SK-N-SH (cell line): ENCODE data around the gene PITX1. TPM values are rescaled to one million over a fixed set of nuclear protein-coding genes. Genes with fewer than 3 reads are reported as not detected.

Experiments
- CTCF ChIA-PET: fragments of 300-600, 350-600 bp; formaldehyde crosslinking; extraction: SDS; loops from one replicate; lab custom pipeline; 2021; lab: Yijun Ruan, JAX
- POLR2A ChIA-PET: fragments of 350-600 bp; sonication (Branson Sonifier 250); formaldehyde crosslinking; extraction: SDS; loops from one replicate; lab custom pipeline; 2020; ENCODE audit warnings: antibody characterized with exemption, inconsistent platforms; lab: Yijun Ruan, JAX
- DNase-seq: peaks from one replicate; pipeline ENCODE4 v3.0.0; 2012
- H2AFZ ChIP-seq: fragments of 200-600 bp; sonication (generic); 2 replicates; pipeline ENCODE4 v1.8.1; 2016; ENCODE audit warnings: antibody characterized with exemption, mild to moderate bottlenecking, low read depth
- H3F3A ChIP-seq: fragments of 200-600 bp; sonication (generic); replicated peaks from 2 replicates; pipeline ENCODE3; 2016; ENCODE audit warnings: antibody characterized with exemption, mild to moderate bottlenecking; ENCODE audit not compliant: insufficient read depth
- H3K27ac ChIP-seq, 2 experiments: fragments of 200-500 bp in 1 of 2; fragments of 200-600 bp in 1 of 2; sonication (Bioruptor generic) in 1 of 2; sonication (generic), shearing (Covaris generic) in 1 of 2; 2 replicates each; pipeline versions ENCODE4 v1.5.1 to v1.6.1; 2014 to 2016; ENCODE audit warnings: low read depth in 2 of 2, inconsistent platforms in 1 of 2, low read length in 1 of 2, mild to moderate bottlenecking in 1 of 2, mixed read lengths in 1 of 2
- H3K27me3 ChIP-seq: fragments of 200-600 bp; sonication (generic), shearing (Covaris generic); 2 replicates; pipeline ENCODE4 v1.6.1; 2016; ENCODE audit warnings: mixed run types; ENCODE audit not compliant: insufficient read depth
- H3K36me3 ChIP-seq, 2 experiments: fragments of 200-500 bp in 1 of 2; fragments of 200-600 bp in 1 of 2; sonication (Bioruptor generic) in 1 of 2; sonication (generic) in 1 of 2; replicated peaks in 1 of 2; 2 replicates each; pipeline versions ENCODE3 to v1.5.1; 2014 to 2016; ENCODE audit warnings: low read length in 1 of 2, mild to moderate bottlenecking in 1 of 2; ENCODE audit not compliant: insufficient read depth in 2 of 2, control insufficient read depth in 1 of 2
- H3K4me1 ChIP-seq, 2 experiments: fragments of 200-500 bp in 1 of 2; fragments of 200-600 bp in 1 of 2; sonication (Bioruptor generic) in 1 of 2; sonication (generic), shearing (Covaris generic) in 1 of 2; 2 replicates each; pipeline versions ENCODE4 v1.5.1 to v1.6.1; 2014 to 2016; ENCODE audit warnings: low read depth in 1 of 2, low read length in 1 of 2, mixed run types in 1 of 2; ENCODE audit not compliant: insufficient read depth in 2 of 2, control insufficient read depth in 1 of 2
- H3K4me2 ChIP-seq: fragments of 200-600 bp; sonication (generic), shearing (Covaris generic); 2 replicates; pipeline ENCODE4 v1.6.1; 2017; ENCODE audit warnings: mixed run types
- H3K4me3 ChIP-seq, 2 experiments: fragments of 200-500 bp in 1 of 2; fragments of 200-600 bp in 1 of 2; sonication (Bioruptor generic) in 1 of 2; sonication (generic), shearing (Covaris generic) in 1 of 2; 2 replicates each; pipeline versions ENCODE4 v1.5.1 to v1.8.1; 2014 to 2016; ENCODE audit warnings: low read depth in 2 of 2, inconsistent platforms in 1 of 2, low read length in 1 of 2, mild to moderate bottlenecking in 1 of 2, mixed read lengths in 1 of 2, moderate library complexity in 1 of 2
- H3K79me2 ChIP-seq: fragments of 200-600 bp; sonication (generic); 2 replicates; pipeline ENCODE4 v1.8.1; 2017; ENCODE audit warnings: mild to moderate bottlenecking; ENCODE audit not compliant: insufficient read depth
- H3K9ac ChIP-seq: fragments of 200-600 bp; sonication (generic); 2 replicates; pipeline ENCODE4 v1.6.1; 2017; ENCODE audit warnings: mixed run types
- H3K9me2 ChIP-seq: fragments of 200-600 bp; sonication (generic); 2 replicates; pipeline ENCODE4 v1.6.1; 2017; ENCODE audit warnings: mixed run types
- H3K9me3 ChIP-seq: fragments of 200-600 bp; sonication (generic); 2 replicates; pipeline ENCODE4 v1.6.1; 2017; ENCODE audit warnings: mixed run types, mild to moderate bottlenecking, moderate library complexity
- H4K20me1 ChIP-seq: fragments of 200-600 bp; sonication (generic); 2 replicates; pipeline ENCODE4 v1.6.1; 2017; ENCODE audit warnings: mild to moderate bottlenecking, mixed run types; ENCODE audit not compliant: insufficient read depth
- CHD2 ChIP-seq: fragments of 150-350 bp; IDR thresholded peaks from 2 replicates; pipeline ENCODE4 v1.6.1; 2018; ENCODE audit warnings: low read length; ENCODE audit not compliant: partially characterized antibody
- ELF1 ChIP-seq: IDR thresholded peaks from 2 replicates; pipeline ENCODE4 v1.4.0; 2012
- IRF3 ChIP-seq: fragments of 150-350 bp; IDR thresholded peaks from 2 replicates; pipeline ENCODE4 v1.6.1; 2016; ENCODE audit warnings: mild to moderate bottlenecking, low read depth, low read length
- JUND ChIP-seq: IDR thresholded peaks from 2 replicates; pipeline ENCODE4 v1.4.0; 2012
- MAX ChIP-seq: IDR thresholded peaks from 2 replicates; pipeline ENCODE4 v1.4.0; 2012; ENCODE audit warnings: low read depth
- MEF2A ChIP-seq: IDR thresholded peaks from 2 replicates; pipeline ENCODE4 v1.4.0; 2012; ENCODE audit warnings: low read depth, borderline replicate concordance
- NFIC ChIP-seq: IDR thresholded peaks from 2 replicates; pipeline ENCODE4 v1.4.0; 2012; ENCODE audit warnings: borderline replicate concordance
- RAD21 ChIP-seq: IDR thresholded peaks from 2 replicates; pipeline ENCODE4 v1.6.1; 2012; ENCODE audit warnings: mild to moderate bottlenecking, low read length
- RFX5 ChIP-seq: IDR thresholded peaks from 2 replicates; pipeline ENCODE4 v1.6.1; 2012; ENCODE audit warnings: mild to moderate bottlenecking, improper control_type of control experiment, low read length
- TAF1 ChIP-seq: IDR thresholded peaks from 2 replicates; pipeline ENCODE4 v1.6.1; 2012; ENCODE audit warnings: low read depth, mild to moderate bottlenecking, low read length, moderate library complexity, borderline replicate concordance
- USF1 ChIP-seq: IDR thresholded peaks from 2 replicates; pipeline ENCODE4 v1.4.0; 2012; ENCODE audit warnings: low read depth, borderline replicate concordance
- USF2 ChIP-seq: fragments of 150-350 bp; IDR thresholded peaks from 2 replicates; pipeline ENCODE4 v1.6.1; 2017; ENCODE audit warnings: antibody characterized with exemption, low read length, low read depth, borderline replicate concordance
- YY1 ChIP-seq: IDR thresholded peaks from 2 replicates; pipeline ENCODE4 v1.4.0; 2012; ENCODE audit warnings: low read depth, mild to moderate bottlenecking
- WGBS: methylation state at CpG from one replicate; pipeline ENCODE4 v1.1.6; 2017; ENCODE audit warnings: low lambda C conversion rate; 5-methylcytosine and 5-hydroxymethylcytosine counted together
- polyA plus RNA-seq, 3 experiments: library from polyadenylated mRNA; depleted of rRNA; stranded (reverse); fragments of >200 nt; gene quantifications; 2 replicates each; pipeline ENCODE4 v1.2.3, GENCODE V29; 2012

PITX1 gene
- polyA plus RNA-seq, 1 of the 3 experiments (the other 2 are of a cell fraction) = not detected

GRCh38 chr5:135013947-135014570, 20.0 kb downstream of the PITX1 start:
- no peak overlapping the region for H3K27ac ChIP-seq
- no peaks in the 10 kb centered on the region; the same call in 1 of the 2 replicates for H3K27me3 ChIP-seq
- H3K9me2 ChIP-seq = no peaks in the 10 kb centered on the region
- no peaks in the 10 kb centered on the region; a peak in 1 of 4 replicates for H3K4me1 ChIP-seq
- H4K20me1 ChIP-seq = no peaks in the 10 kb centered on the region
- no peak for DNase-seq
- WGBS = 57% methylated on average over 7 of the region's 10 CpGs
- no peaks in the 10 kb centered on the region for H3F3A ChIP-seq
- no peaks in the 10 kb centered on the region for H3K36me3 ChIP-seq
- POLR2A ChIA-PET = no interaction called here
- H3K4me3 ChIP-seq = no peak overlapping the region
- no peak overlapping the region for H3K4me2 ChIP-seq
- TF ChIP-seq CHD2 = no peak
- TF ChIP-seq ELF1 = no peak
- TF ChIP-seq USF2 = no peak
- no peak for TF ChIP-seq MAX
- TF ChIP-seq, all 33 proteins: peak for 0
- CTCF ChIA-PET = interaction anchor here (2.0 kb wide), 1 partner anchor 109 kb away, joined by 4 read pairs; the partner anchor contains the start of gene PCBD2
- Histone ChIP-seq H2AFZ (no peak overlapping the region), H3K79me2 (no peaks in the 10 kb centered on the region), H3K9ac (no peak overlapping the region), H3K9me3 (no peaks in the 10 kb centered on the region)

- H3K27me3 ChIP-seq = no peaks in the 10 kb centered on the region; the same call in 1 of the 2 replicates
- no peaks in the 10 kb centered on the region for H4K20me1 ChIP-seq
- no peaks in the 10 kb centered on the region for H3K36me3 ChIP-seq
- no peaks in the 10 kb centered on the region for H3F3A ChIP-seq
- TF ChIP-seq IRF3 = no peak
- TF ChIP-seq ELF1 = no peak
- TF ChIP-seq RAD21 = no peak
- TF ChIP-seq TAF1 = no peak
- TF ChIP-seq NFIC = no peak
- TF ChIP-seq YY1 = no peak
- no peak for TF ChIP-seq MEF2A
- no peak for TF ChIP-seq USF1
- TF ChIP-seq RFX5 = no peak
- TF ChIP-seq CHD2 = no peak
- TF ChIP-seq JUND = no peak
- TF ChIP-seq, all 33 proteins: peak for 0
- H3K9me3 ChIP-seq = no peaks in the 10 kb centered on the region
- no peak overlapping the region for H3K4me3 ChIP-seq
- WGBS = 79% methylated on average over 7 of the region's 7 CpGs
- H2AFZ ChIP-seq = no peak overlapping the region
- no peaks in the 10 kb centered on the region; a peak in 1 of 4 replicates for H3K4me1 ChIP-seq
- no peaks in the 10 kb centered on the region for H3K9me2 ChIP-seq
- H3K4me2 ChIP-seq = no peak overlapping the region
- ChIA-PET CTCF (interaction anchor here (2.0 kb wide), 1 partner anchor 109 kb away, joined by 4 read pairs; the partner anchor contains the start of gene PCBD2), POLR2A (no interaction called here)
- no peak overlapping the region for H3K9ac ChIP-seq
- no peak for DNase-seq
- no peaks in the 10 kb centered on the region for H3K79me2 ChIP-seq
- H3K27ac ChIP-seq = no peak overlapping the region
Observed at GRCh38 chr5:135013445-135013844, 20.6 kb downstream of the PITX1 start.
